OCI-LY7 (cell line): ENCODE measurements around the gene C6orf132. TPM values are rescaled to one million over a fixed set of nuclear protein-coding genes. Genes with fewer than 3 reads are reported as not detected.

Experiments used
- BruUV-seq: library from RNA; stranded (reverse); fragments of 400-500 nt; replicated peaks from 2 replicates; lab custom pipeline; 2021; lab: Mats Ljungman, UMichigan
- CTCF ChIA-PET: fragments of 300-600 bp; sonication (Branson Sonifier 250); formaldehyde crosslinking; loops from one replicate; lab custom pipeline; 2022; ENCODE audit warnings: antibody characterized with exemption; ENCODE audit not compliant: unreplicated experiment; lab: Charles Lee
- POLR2A ChIA-PET: fragments of 300-600 bp; sonication (Branson Sonifier 250); formaldehyde crosslinking; loops from one replicate; lab custom pipeline; 2022; ENCODE audit warnings: antibody characterized with exemption; lab: Charles Lee
- DNase-seq: peaks from one replicate; pipeline ENCODE4 v3.0.0-alpha.2; 2015; ENCODE audit warnings: low spot score
- H2AFZ ChIP-seq: fragments of 200-600 bp; sonication (generic), shearing (Covaris generic); 2 replicates; pipeline ENCODE4 v1.6.1; 2014; ENCODE audit warnings: mild to moderate bottlenecking, antibody characterized with exemption, low read length, moderate library complexity
- H3K27ac ChIP-seq: fragments of 200-600 bp; sonication (generic); 2 replicates; pipeline ENCODE4 v1.5.1; 2014; ENCODE audit warnings: mixed run types, low read depth, mild to moderate bottlenecking, moderate library complexity, low read length, inconsistent platforms; ENCODE audit not compliant: poor library complexity, severe bottlenecking
- H3K36me3 ChIP-seq: fragments of 200-600 bp; sonication (generic); 2 replicates; pipeline ENCODE4 v1.6.1; 2014; ENCODE audit warnings: mild to moderate bottlenecking, antibody characterized with exemption, low read length, moderate library complexity, mixed read lengths; ENCODE audit not compliant: insufficient read depth
- H3K4me1 ChIP-seq: fragments of 200-600 bp; sonication (generic); 2 replicates; pipeline ENCODE4 v1.5.1; 2014; ENCODE audit warnings: mild to moderate bottlenecking, low read length; ENCODE audit not compliant: insufficient read depth, poor library complexity, severe bottlenecking
- H3K4me2 ChIP-seq: fragments of 200-600 bp; sonication (generic); 2 replicates; pipeline ENCODE4 v1.6.1; 2014; ENCODE audit warnings: mild to moderate bottlenecking, low read length
- H3K4me3 ChIP-seq: fragments of 200-600 bp; sonication (generic); 2 replicates; pipeline ENCODE4 v1.5.1; 2014; ENCODE audit warnings: mild to moderate bottlenecking, low read depth, low read length; ENCODE audit not compliant: poor library complexity, severe bottlenecking
- H3K79me2 ChIP-seq: fragments of 200-600 bp; sonication (generic); 2 replicates; pipeline ENCODE4 v1.6.1; 2016; ENCODE audit warnings: low read depth, mild to moderate bottlenecking, low read length, moderate library complexity, mixed read lengths; ENCODE audit not compliant: insufficient read depth
- H3K9me2 ChIP-seq: fragments of 200-600 bp; sonication (generic); 2 replicates; pipeline ENCODE4 v1.6.1; 2016; ENCODE audit warnings: mild to moderate bottlenecking, low read length, mixed read lengths; ENCODE audit not compliant: insufficient read depth
- H3K9me3 ChIP-seq: fragments of 200-600 bp; sonication (generic); 2 replicates; pipeline ENCODE4 v1.6.1; 2014; ENCODE audit warnings: mild to moderate bottlenecking, mixed run types, low read length, mixed read lengths
- H4K20me1 ChIP-seq: fragments of 200-600 bp; sonication (generic); 2 replicates; pipeline ENCODE4 v1.6.1; 2014; ENCODE audit warnings: mild to moderate bottlenecking, antibody characterized with exemption, low read length, moderate library complexity, mixed read lengths; ENCODE audit not compliant: insufficient read depth
- EZH2phosphoT487 ChIP-seq: fragments of 200-600 bp; sonication (generic); IDR thresholded peaks from 2 replicates; pipeline ENCODE4 v1.6.1; 2018; ENCODE audit warnings: low read depth, borderline replicate concordance, mild to moderate bottlenecking, mixed run types, antibody characterized with exemption, low read length, moderate library complexity, mixed read lengths
- intact Hi-C: fragments of 100-400 bp; cut with micrococcal nuclease; formaldehyde crosslinking; loops from one replicate; pipeline ENCODE4 v1.10.0; 2022; ENCODE audit not compliant: unreplicated experiment
- total RNA-seq, 2 experiments: library from RNA; depleted of rRNA in 1 of 2; stranded (reverse); fragments of >200 nt in 1 of 2; shearing (Covaris generic) in 1 of 2; gene quantifications; 2 replicates each; pipeline ENCODE4 v1.2.3, GENCODE V29; 2014 to 2022
- TF ChIP-seq, protein P1 (sequence below): fragments of 200-600 bp; sonication (generic); conservative IDR thresholded peaks from 2 replicates; pipeline ENCODE4 v1.5.1; 2014; ENCODE audit warnings: mild to moderate bottlenecking, antibody characterized with exemption, low read length, moderate library complexity, mixed read lengths

Gene C6orf132
- total RNA-seq, 2 experiments from 2014 or later: 0.03 TPM; not detected in 1

DNA sequence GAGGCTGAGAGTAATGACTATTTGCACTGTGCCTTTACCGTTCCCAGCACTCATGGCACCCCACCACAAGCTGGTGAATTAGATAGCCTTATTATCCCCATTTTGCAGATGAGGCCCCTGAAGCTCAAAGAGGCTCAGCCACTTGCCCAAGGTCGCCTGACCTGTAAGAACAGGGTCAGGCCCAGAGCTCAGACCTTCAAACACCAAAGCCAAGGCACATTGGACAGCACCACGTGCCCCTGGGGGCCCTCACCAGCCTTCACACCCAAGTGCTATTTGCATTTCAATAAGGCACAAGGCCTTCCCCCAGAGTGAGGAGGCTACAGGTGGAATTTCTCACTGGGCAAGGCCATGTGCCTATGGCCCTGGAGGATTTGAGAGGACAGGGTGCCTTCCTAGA is 14.2 kb upstream of the C6orf132 start:
- H3K9me2 ChIP-seq: no peaks in the 10 kb centered on the region
- no peak overlapping the region for H3K27ac ChIP-seq
- no peak for DNase-seq
- no peaks in the 10 kb centered on the region for H3K4me1 ChIP-seq
- no peak overlapping the region for H2AFZ ChIP-seq
- BruUV-seq: no TSS peak
- H3K4me3 ChIP-seq: no peak overlapping the region
- POLR2A ChIA-PET: interaction anchor here (0.6 to 1.6 kb wide), 3 partner anchors 11 to 391 kb away, joined by 4 to 13 read pairs (median 4); no protein-coding TSS in a partner anchor
- H3K36me3 ChIP-seq: no peaks in the 10 kb centered on the region
- H4K20me1 ChIP-seq: no peaks in the 10 kb centered on the region; the same call in 1 of the 2 replicates
- intact Hi-C loops: no loop called here
- TF ChIP-seq, protein P1, sequence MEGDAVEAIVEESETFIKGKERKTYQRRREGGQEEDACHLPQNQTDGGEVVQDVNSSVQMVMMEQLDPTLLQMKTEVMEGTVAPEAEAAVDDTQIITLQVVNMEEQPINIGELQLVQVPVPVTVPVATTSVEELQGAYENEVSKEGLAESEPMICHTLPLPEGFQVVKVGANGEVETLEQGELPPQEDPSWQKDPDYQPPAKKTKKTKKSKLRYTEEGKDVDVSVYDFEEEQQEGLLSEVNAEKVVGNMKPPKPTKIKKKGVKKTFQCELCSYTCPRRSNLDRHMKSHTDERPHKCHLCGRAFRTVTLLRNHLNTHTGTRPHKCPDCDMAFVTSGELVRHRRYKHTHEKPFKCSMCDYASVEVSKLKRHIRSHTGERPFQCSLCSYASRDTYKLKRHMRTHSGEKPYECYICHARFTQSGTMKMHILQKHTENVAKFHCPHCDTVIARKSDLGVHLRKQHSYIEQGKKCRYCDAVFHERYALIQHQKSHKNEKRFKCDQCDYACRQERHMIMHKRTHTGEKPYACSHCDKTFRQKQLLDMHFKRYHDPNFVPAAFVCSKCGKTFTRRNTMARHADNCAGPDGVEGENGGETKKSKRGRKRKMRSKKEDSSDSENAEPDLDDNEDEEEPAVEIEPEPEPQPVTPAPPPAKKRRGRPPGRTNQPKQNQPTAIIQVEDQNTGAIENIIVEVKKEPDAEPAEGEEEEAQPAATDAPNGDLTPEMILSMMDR: no peak
- TF ChIP-seq EZH2phosphoT487: no peak
- H3K4me2 ChIP-seq: no peak overlapping the region
- H3K9me3 ChIP-seq: no peaks in the 10 kb centered on the region
- CTCF ChIA-PET: no interaction called here
- no peaks in the 10 kb centered on the region for H3K79me2 ChIP-seq

DNA sequence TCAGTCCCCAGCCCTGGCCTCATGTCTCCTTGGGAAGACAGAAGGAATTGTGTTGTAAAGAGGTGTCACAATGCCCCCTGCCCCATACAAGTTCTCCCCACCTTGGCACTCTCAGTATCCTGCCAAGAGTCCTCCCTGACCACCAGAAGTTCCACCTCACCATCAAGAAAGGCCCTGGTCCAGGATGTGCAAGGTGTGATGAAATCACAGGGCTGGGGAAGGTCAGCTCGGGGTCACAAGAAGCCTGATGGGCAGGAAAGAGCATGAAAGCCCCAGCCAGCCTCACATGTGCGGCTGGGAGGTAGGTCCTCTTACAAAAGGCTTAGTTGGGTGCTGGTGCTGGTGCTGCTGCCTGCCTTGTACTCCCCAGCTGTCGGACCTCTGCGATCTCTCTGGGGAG is 12.9 kb upstream of the C6orf132 start:
- Histone ChIP-seq H3K4me2 (no peak overlapping the region), H4K20me1 (no peaks in the 10 kb centered on the region; the same call in 1 of the 2 replicates), H3K36me3 (no peaks in the 10 kb centered on the region), H3K4me1 (no peaks in the 10 kb centered on the region), H3K4me3 (no peak overlapping the region), H3K9me2 (no peaks in the 10 kb centered on the region), H3K27ac (no peak overlapping the region), H3K9me3 (no peaks in the 10 kb centered on the region), H2AFZ (no peak overlapping the region), H3K79me2 (no peaks in the 10 kb centered on the region)
- no peak for TF ChIP-seq EZH2phosphoT487
- TF ChIP-seq, protein P1: no peak
- DNase-seq: no peak
- intact Hi-C loops: no loop called here
- ChIA-PET CTCF (no interaction called here), POLR2A (interaction anchor here (1.3 kb wide), 1 partner anchor 22 kb away, joined by 4 read pairs; no protein-coding TSS in a partner anchor)
- no TSS peak for BruUV-seq

DNA sequence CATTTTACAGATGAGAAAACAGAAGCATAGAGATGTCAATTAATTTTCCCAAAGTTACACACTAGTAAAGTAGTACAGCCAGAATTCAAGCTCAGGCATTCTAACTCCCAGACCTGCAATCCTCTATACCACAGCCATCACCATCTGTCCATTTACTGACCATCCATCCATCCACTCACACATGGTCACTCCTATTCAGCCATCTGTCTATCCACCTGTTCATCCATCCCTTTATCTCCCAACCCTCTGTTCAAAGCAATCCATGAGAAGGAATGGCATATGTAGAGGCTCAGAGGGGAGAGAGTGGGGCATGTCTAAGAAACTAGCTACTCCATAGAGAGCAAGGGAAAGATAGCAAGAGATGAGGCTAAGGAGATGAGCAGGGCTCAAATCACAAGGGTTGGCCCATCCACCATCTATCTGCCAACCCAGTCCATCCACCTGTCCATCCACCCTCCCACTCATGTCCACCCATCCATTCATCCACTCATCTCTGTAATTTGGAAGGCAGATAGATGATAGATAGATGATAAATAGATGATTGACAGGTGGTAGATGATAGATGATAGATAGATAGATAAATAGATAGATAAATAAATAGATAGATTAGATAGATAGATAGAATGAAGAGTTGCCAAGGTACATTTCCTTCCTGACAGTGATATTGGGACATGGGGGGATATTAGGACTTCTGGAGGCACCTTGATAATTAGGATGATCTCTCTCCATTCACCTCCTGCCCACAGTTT is 12.2 kb upstream of the C6orf132 start:
- Histone ChIP-seq H3K4me3 (no peak overlapping the region), H3K4me1 (no peaks in the 10 kb centered on the region), H3K4me2 (no peak overlapping the region), H3K36me3 (no peaks in the 10 kb centered on the region), H3K27ac (no peak overlapping the region), H3K9me2 (no peaks in the 10 kb centered on the region), H3K9me3 (no peaks in the 10 kb centered on the region), H3K79me2 (no peaks in the 10 kb centered on the region), H2AFZ (no peak overlapping the region), H4K20me1 (no peaks in the 10 kb centered on the region; the same call in 1 of the 2 replicates)
- POLR2A ChIA-PET: interaction anchor here (1.3 kb wide), 1 partner anchor 22 kb away, joined by 4 read pairs; no protein-coding TSS in a partner anchor
- TF ChIP-seq EZH2phosphoT487: no peak
- TF ChIP-seq, protein P1: no peak
- no peak for DNase-seq
- CTCF ChIA-PET: no interaction called here
- no TSS peak for BruUV-seq
- intact Hi-C loops: no loop called here
